ENCODE data around the gene PSD4.

Gene PSD4

DNA sequence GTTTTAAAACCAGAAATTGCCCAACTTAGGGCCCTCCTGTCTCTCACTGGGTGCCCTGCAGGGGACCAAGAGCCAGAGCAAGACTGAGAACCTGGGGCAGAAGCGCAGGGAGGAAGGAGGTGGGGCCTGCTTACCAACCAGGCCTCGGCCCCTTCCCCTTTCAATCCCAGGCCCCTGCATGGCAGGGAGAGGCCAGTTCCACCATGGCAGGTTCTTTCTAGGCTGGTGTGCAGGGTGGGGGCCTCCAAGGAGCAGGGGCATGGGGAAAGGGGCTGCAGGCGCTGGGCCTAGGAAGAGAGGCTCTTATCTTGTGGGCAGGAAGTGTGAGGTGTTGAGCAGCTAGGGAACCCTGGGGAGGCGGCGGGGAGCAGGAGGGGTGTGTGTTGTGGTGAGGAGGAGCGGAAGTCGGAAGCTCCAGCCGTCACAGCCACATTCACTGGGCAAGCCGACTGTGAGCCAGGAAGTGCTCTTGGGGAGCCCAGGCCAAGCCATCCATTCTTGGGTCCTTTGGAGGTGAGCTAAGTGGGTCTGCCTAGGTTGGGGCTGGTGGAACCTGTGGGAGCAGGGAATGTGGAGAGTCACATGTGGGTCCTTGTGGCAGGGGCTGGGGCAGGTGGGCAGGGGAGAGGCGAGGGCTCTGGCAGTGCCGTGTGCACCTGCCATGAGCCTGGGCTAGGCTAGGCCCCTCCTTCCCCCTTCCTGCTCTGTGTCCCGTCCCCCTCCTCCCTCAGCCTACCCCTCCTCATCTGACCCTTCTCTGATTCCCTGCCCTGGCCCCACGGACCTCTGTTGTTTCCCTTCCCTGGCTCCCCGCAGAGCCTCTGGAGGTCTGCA, at the start of gene PSD4:
TSS of gene PSD4 (plus strand) at position 430 of the 834 bp plus-strand sequence. CDS start 8,486 bp downstream, outside the sequence.
- no peak for DNase-seq (ENCODE audit: low read depth)

DNA sequence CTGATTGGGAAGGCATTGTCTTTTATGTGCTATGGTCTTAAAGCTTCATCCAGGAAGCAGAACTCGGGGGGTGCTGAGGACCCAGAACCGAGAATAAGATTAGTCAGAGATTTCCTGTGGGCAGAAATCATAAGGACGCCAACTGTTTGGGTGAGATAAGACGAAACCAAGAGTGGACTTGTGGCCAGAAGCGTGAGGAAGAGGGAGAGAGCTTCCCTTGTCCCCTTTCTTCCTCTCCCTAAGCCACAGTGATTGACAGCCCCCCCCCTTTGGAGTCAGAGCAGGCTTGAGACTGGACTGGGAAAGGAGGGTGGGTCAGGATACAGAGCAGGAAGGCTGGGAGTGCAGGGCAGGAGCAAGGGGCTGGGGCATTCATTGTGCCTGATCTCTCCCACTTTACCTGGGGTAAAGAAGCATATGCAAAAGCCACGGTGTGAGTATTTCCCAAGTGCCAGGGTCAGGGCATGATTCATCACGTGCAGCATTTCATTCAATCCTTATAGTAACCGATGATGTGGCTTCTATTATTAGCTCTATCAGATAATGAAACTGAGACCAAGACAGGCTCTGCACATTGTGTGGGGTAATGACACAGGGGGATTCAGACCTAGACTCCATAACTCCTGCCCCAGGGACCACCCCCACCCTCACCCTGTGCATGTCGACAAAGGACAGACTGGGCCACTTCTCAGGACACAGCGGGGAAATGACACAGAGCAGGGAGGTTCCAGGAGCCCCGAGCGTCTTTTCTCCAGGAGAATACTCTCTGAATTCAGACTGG, 49.4 kb upstream of the PSD4 start:
- DNase-seq (ENCODE audit: low read depth): peak; percentile 6
- no peak overlapping the region for H3K4me3 ChIP-seq (ENCODE audit: low read depth, low read length)

More for the DNA sequence above, at the start of gene PSD4:
- no peak within 1 kb of the TSS for H3K4me3 ChIP-seq (ENCODE audit: low read depth, low read length)

DNA sequence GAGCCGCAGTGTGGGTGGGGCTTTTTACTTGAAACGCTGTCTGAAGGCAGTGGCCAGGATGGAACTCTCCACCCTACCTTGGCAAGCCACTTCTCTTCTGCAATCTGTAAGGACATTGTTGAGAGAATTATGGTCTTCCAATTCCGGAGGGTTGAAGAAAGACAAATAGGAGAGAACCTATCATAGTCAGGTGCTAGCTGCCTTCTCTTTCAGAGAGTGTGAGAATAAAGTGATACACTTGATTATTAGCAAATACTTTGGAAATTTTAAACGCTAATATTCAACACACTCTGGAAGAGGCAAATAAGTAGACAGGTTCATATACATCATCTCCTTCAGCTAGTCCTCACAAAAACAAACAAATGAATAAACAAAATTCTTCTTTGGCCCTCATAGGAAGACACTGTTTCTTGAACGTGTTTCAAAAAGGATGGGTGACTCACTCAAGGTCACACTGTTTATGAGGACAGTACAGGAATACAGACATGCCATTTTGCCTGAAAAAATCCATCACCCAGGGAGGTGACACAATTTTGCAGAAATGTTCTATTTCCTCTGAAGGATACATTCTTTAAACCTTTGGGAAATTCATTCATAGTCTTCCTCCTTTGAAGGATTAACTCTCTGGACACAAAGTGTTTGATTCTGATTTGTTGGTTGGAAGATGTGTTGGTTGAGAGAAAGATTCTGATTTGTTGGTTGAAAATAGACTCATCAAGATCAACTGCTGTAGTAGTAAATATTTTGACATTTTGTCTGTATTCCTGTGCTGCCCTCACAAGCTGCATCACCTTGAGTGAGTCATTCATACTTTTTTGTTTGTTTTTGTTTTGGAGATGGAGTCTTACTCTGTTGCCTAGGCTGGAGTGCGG, 48.6 kb upstream of the PSD4 start:
- DNase-seq (ENCODE audit: low read depth): no peak
- H3K4me3 ChIP-seq (ENCODE audit: low read depth, low read length): no peak overlapping the region

GRCh38 chr2:113126845-113127645, 46.7 kb upstream of the PSD4 start, which contains the start of gene IL1RN:
Gene IL1RN (plus strand): TSS chr2:113127598. CDS start chr2:113127625, 27 bp downstream.
- H3K4me3 ChIP-seq (ENCODE audit: low read depth, low read length): no peak within 1 kb of the TSS
- DNase-seq (ENCODE audit: low read depth): no peak

GRCh38 chr2:113127646-113128570, 45.9 kb upstream of the PSD4 start:
- no peak overlapping the region for H3K4me3 ChIP-seq (ENCODE audit: low read depth, low read length)
- DNase-seq (ENCODE audit: low read depth): no peak

DNA sequence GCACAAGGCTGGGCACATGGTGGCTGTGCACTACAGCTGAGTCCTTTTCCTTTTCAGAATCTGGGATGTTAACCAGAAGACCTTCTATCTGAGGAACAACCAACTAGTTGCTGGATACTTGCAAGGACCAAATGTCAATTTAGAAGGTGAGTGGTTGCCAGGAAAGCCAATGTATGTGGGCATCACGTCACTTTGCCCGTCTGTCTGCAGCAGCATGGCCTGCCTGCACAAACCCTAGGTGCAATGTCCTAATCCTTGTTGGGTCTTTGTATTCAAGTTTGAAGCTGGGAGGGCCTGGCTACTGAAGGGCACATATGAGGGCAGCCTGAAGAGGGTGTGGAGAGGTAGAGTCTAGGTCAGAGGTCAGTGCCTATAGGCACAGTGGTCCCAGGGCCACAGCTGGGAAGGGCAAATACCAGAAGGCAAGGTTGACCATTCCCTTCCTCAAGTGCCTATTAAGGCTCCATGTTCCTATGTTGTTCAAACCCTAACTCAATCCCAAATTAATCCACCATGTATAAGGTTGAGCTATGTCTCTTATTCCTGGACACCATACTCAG, 44.2 kb upstream of the PSD4 start:
- no peak overlapping the region for H3K4me3 ChIP-seq (ENCODE audit: low read depth, low read length)
- DNase-seq (ENCODE audit: low read depth): no peak

GRCh38 chr2:113131352-113132185, 42.2 kb upstream of the PSD4 start:
- DNase-seq (ENCODE audit: low read depth): no peak
- no peak overlapping the region for H3K4me3 ChIP-seq (ENCODE audit: low read depth, low read length)

DNA sequence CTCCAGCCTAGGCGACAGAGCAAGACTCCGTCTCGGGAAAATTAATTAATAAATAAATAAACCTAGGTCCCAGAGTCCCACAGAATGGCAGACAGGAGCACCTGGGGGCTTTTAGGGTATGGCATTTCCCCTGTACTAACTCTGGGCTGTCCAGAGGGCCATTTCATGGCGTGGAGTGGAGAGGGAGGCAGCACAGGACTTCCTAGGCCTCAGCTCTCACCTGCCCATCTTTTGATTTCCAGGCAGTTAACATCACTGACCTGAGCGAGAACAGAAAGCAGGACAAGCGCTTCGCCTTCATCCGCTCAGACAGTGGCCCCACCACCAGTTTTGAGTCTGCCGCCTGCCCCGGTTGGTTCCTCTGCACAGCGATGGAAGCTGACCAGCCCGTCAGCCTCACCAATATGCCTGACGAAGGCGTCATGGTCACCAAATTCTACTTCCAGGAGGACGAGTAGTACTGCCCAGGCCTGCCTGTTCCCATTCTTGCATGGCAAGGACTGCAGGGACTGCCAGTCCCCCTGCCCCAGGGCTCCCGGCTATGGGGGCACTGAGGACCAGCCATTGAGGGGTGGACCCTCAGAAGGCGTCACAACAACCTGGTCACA, 41.3 kb upstream of the PSD4 start:
- H3K4me3 ChIP-seq (ENCODE audit: low read depth, low read length): no peak overlapping the region
- no peak for DNase-seq (ENCODE audit: low read depth)

DNA sequence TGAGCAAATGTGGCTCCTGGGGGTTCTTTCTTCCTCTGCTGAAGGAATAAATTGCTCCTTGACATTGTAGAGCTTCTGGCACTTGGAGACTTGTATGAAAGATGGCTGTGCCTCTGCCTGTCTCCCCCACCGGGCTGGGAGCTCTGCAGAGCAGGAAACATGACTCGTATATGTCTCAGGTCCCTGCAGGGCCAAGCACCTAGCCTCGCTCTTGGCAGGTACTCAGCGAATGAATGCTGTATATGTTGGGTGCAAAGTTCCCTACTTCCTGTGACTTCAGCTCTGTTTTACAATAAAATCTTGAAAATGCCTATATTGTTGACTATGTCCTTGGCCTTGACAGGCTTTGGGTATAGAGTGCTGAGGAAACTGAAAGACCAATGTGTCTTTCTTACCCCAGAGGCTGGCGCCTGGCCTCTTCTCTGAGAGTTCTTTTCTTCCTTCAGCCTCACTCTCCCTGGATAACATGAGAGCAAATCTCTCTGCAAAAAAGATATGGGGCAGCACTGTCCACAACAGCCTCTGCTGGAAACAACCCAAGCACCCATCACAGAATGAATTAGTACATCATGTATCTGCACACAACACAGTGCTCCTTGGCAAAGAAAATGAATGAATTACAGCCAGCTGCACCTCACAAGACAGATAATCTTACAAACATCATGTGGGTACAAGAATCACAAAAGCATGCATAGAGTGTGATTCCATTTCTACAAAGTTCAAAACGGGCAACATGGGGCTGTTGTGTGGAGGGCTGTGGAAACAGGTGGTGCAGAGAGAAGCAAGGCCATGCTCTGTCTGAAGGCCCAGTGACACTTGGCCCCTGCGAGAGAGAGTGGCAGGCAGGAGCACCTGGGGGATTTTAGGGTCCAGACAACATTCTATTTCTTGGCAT, 39.8 kb upstream of the PSD4 start:
- DNase-seq (ENCODE audit: low read depth): no peak
- no peak overlapping the region for H3K4me3 ChIP-seq (ENCODE audit: low read depth, low read length)

- no peak for DNase-seq (ENCODE audit: low read depth)
- no peak overlapping the region for H3K4me3 ChIP-seq (ENCODE audit: low read depth, low read length)
Measured at GRCh38 chr2:113134717-113135116, 39.1 kb upstream of the PSD4 start.

- no peak for DNase-seq (ENCODE audit: low read depth)
- no peak overlapping the region for H3K4me3 ChIP-seq (ENCODE audit: low read depth, low read length)
Measured at GRCh38 chr2:113135317-113135716, 38.5 kb upstream of the PSD4 start.

GRCh38 chr2:113136828-113137775, 36.7 kb upstream of the PSD4 start:
- H3K4me3 ChIP-seq (ENCODE audit: low read depth, low read length): no peak overlapping the region
- no peak for DNase-seq (ENCODE audit: low read depth)

DNA sequence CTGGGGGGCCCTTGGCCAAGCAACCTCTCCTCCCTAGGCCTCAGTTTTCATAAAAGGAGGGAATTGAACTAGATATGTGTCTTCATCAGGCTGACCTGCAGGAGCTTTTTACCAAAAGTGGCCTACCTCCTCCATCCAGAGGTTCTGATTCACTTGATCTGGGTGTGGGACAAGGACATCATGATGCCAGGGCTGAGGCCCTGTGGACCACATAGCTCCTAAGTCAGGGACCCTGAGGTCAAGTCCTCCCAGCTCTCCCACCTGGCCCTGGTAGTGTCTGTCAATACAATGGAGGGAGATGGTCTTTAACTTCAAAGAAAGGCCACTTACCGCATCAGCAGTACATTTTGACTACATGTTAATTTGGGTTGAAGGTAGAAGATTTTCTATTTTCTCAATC, 35.9 kb upstream of the PSD4 start:
- DNase-seq (ENCODE audit: low read depth): no peak
- no peak overlapping the region for H3K4me3 ChIP-seq (ENCODE audit: low read depth, low read length)

Data from skeletal muscle cell (primary cell).